NCI-H526 treated with DMSO at 0.1 percent for 48 hours (cell line): ENCODE measurements around the gene ELAVL1.
A peak's percentile ranks its signal among the peaks of the same experiment; 100 is the strongest.
"Not testable (repeated sequence)": the region's sequence is repeated elsewhere in the genome, so short reads cannot be mapped to it uniquely, and the experiment has no call there.

Experiments used
- DNase-seq: peaks from one replicate; lab custom pipeline; 2025; lab: John Stamatoyannopoulos, UW

ELAVL1 gene

GRCh38 chr19:7921967-7922835 lies 83.2 kb downstream of the ELAVL1 start:
- DNase-seq, result no peak

- DNase-seq, result no peak
Observed at GRCh38 chr19:7921302-7921966, 84.0 kb downstream of the ELAVL1 start.

GRCh38 chr19:7920519-7921301 lies 84.7 kb downstream of the ELAVL1 start:
- peak; percentile 72 for DNase-seq

GRCh38 chr19:7919610-7920518 lies 85.6 kb downstream of the ELAVL1 start, which contains the start of gene SNAPC2:
TSS of gene SNAPC2 (plus strand) at chr19:7920338. CDS start at chr19:7920367, 29 bp downstream.
- peak; percentile 61 for DNase-seq

- DNase-seq, result no peak
Observed at GRCh38 chr19:7918615-7919421, 86.6 kb downstream of the ELAVL1 start.

- not testable (repeated sequence) for DNase-seq
Observed at GRCh38 chr19:7918062-7918614, 87.3 kb downstream of the ELAVL1 start.

GRCh38 chr19:7917267-7918061 lies 88.0 kb downstream of the ELAVL1 start:
- DNase-seq, result peak; percentile 20

- DNase-seq, result no peak
Observed at GRCh38 chr19:7916955-7917266, 88.5 kb downstream of the ELAVL1 start.

- no peak for DNase-seq
Observed at GRCh38 chr19:7916103-7916954, 89.1 kb downstream of the ELAVL1 start.

GRCh38 chr19:7915250-7916102 lies 90.0 kb downstream of the ELAVL1 start:
- no peak for DNase-seq

GRCh38 chr19:7914598-7915045 lies 90.8 kb downstream of the ELAVL1 start, which contains the start of gene TGFBR3L:
TSS of gene TGFBR3L (plus strand) at chr19:7914830.
- no peak for DNase-seq

- no peak for DNase-seq
Observed at GRCh38 chr19:7914099-7914498, 91.3 kb downstream of the ELAVL1 start.

GRCh38 chr19:7913652-7914051 lies 91.8 kb downstream of the ELAVL1 start:
- DNase-seq, result no peak

GRCh38 chr19:7912697-7913564 lies 92.5 kb downstream of the ELAVL1 start:
- DNase-seq, result no peak

- no peak for DNase-seq
Observed at GRCh38 chr19:7912144-7912696, 93.2 kb downstream of the ELAVL1 start.

GRCh38 chr19:7911508-7912143 lies 93.8 kb downstream of the ELAVL1 start:
- DNase-seq, result no peak
